Coronary artery (tissue), 2 donors: Measurements from ENCODE around the gene SLC15A3.
"Not testable (repeated sequence)": the region's sequence is repeated elsewhere in the genome, so short reads cannot be mapped to it uniquely, and the experiment has no call there.

ENCODE experiments used
- DNase-seq: peaks from one replicate; pipeline ENCODE4 v3.0.0-alpha.2; 2017; ENCODE audit warnings: low spot score
- H3K27ac ChIP-seq, 2 donors: fragments of 200-600 bp; sonication (generic); one replicate each; pipeline ENCODE4 v1.5.1; 2016 to 2019
- H3K4me3 ChIP-seq: fragments of 200-600 bp; sonication (generic); 2 replicates; pipeline ENCODE4 v1.5.1; 2016; ENCODE audit warnings: mild to moderate bottlenecking, moderate library complexity
- CTCF ChIP-seq: fragments of 200-600 bp; sonication (generic); IDR thresholded peaks from one replicate; pipeline ENCODE4 v1.5.1; 2019; ENCODE audit warnings: antibody characterized with exemption

The SLC15A3 gene

GRCh38 chr11:60977224-60977623 lies 25.2 kb upstream of the SLC15A3 start:
- no peak overlapping the region for H3K4me3 ChIP-seq
- no peak overlapping the region for H3K27ac ChIP-seq
- no peak for DNase-seq
- no peak for TF ChIP-seq CTCF

- no peak overlapping the region for H3K4me3 ChIP-seq
- no peak for TF ChIP-seq CTCF
- no peak for DNase-seq
- no peak overlapping the region for H3K27ac ChIP-seq
Observed at GRCh38 chr11:60974726-60975125, 22.8 kb upstream of the SLC15A3 start.

- H3K27ac ChIP-seq, DNase-seq, H3K4me3 ChIP-seq: not testable (repeated sequence)
Observed at GRCh38 chr11:60974316-60974715, 22.3 kb upstream of the SLC15A3 start.

GRCh38 chr11:60973699-60974098 lies 21.7 kb upstream of the SLC15A3 start:
- no peak for DNase-seq
- no peak for TF ChIP-seq CTCF
- Histone ChIP-seq H3K4me3 (no peak overlapping the region), H3K27ac (no peak overlapping the region)

- DNase-seq = no peak
- Histone ChIP-seq H3K4me3 (no peak overlapping the region), H3K27ac (no peak overlapping the region)
- no peak for TF ChIP-seq CTCF
Observed at GRCh38 chr11:60972182-60973030, 20.4 kb upstream of the SLC15A3 start.

GRCh38 chr11:60971520-60971919 lies 19.5 kb upstream of the SLC15A3 start, which contains the start of gene CD6:
CD6 (plus strand) TSS chr11:60971680; CDS start chr11:60971866, 186 bp downstream.
- Histone ChIP-seq H3K27ac (no peak within 1 kb of the TSS), H3K4me3 (no peak within 1 kb of the TSS)
- DNase-seq = no peak
- TF ChIP-seq CTCF = no peak

GRCh38 chr11:60970890-60971289 lies 18.9 kb upstream of the SLC15A3 start:
- no peak for TF ChIP-seq CTCF
- DNase-seq = no peak
- Histone ChIP-seq H3K4me3 (no peak overlapping the region), H3K27ac (no peak overlapping the region)
